ENCODE results near the gene KRTAP10-9.

DNA sequence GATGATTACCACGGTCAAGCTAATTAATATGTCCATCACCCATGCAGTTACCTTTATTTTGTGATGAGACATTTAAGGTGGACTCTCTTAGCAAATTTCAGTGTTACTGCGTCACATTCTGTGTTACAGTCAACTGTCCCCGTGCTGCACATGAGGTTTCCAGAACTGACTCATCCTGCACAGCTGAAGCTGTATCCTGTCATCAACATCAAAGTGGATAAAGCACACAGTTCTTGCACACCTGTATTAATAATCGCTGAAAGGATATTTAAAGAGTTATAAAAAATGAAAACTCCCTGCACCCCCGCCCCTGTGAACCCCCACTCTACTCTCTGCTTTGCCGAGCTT, 43.1 kb upstream of the KRTAP10-9 start:
- TF ChIP-seq, protein P1, sequence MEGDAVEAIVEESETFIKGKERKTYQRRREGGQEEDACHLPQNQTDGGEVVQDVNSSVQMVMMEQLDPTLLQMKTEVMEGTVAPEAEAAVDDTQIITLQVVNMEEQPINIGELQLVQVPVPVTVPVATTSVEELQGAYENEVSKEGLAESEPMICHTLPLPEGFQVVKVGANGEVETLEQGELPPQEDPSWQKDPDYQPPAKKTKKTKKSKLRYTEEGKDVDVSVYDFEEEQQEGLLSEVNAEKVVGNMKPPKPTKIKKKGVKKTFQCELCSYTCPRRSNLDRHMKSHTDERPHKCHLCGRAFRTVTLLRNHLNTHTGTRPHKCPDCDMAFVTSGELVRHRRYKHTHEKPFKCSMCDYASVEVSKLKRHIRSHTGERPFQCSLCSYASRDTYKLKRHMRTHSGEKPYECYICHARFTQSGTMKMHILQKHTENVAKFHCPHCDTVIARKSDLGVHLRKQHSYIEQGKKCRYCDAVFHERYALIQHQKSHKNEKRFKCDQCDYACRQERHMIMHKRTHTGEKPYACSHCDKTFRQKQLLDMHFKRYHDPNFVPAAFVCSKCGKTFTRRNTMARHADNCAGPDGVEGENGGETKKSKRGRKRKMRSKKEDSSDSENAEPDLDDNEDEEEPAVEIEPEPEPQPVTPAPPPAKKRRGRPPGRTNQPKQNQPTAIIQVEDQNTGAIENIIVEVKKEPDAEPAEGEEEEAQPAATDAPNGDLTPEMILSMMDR (IDR thresholded peaks at IDR 0.05), result no peak
- no peak for TF ChIP-seq POLR2A (IDR thresholded peaks at IDR 0.05)
